NCI-H146 treated with DMSO at 0.1 percent for 48 hours (cell line): Measurements from ENCODE around the gene CDC20B.
"Not testable (repeated sequence)": the region's sequence is repeated elsewhere in the genome, so short reads cannot be mapped to it uniquely, and the experiment has no call there.

Experiments used
- DNase-seq: peaks from one replicate; lab custom pipeline; 2025; ENCODE audit not compliant: unreplicated experiment; lab: John Stamatoyannopoulos, UW

Gene CDC20B

DNA sequence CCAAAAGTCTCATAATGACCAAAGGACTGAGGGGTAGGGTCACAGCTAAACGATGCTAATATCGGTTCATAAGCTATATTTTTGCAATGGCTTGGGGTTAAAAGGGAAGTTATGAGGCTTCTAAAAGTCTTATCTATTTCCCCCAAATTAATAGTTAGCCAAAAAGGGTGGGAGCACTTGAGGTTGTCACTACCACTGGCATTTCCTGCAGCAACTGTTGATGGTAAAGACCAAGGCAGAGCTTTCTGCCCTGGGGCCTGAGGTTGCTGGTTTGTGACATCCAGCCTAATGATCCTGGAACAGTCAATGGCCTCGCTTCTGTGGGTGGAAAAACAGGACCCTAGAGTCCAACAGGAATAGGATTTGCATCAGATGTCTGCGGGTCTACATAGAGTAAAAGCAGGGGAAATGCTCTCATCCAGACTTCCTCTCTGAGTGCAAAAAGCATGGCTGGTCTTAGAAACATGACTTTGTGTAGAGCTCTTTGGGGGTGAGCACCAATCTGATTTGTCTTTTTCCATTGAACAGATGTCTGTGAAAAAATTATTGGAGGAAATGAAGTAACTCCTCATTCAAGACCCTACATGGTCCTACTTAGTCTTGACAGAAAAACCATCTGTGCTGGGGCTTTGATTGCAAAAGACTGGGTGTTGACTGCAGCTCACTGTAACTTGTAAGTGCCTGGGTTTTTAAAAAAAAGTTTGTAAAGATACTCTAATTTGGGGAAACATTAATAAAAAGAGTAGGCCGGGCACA, 67.9 kb downstream of the CDC20B start:
- no peak for DNase-seq

- no peak for DNase-seq
These were observed 68.8 kb downstream of the CDC20B start for GRCh38 chr5:55104036-55104772.

DNA sequence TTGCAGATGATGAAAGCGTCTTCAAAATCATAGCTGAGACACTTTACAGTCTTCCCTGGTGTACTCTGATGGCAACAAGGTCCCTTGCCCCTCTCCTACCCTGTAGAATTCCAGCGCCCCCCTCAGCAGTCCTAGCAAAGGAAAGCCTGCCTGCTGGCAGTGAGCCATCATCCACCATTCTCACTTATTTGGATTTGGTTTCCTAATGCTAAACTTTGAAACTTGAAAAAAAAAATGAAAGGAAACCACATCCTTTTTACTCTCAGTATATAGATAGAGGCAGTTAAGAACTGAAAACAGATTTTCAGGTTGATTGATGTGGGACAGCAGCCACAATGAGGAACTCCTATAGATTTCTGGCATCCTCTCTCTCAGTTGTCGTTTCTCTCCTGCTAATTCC, 70.6 kb downstream of the CDC20B start, which contains the start of gene GZMA:
TSS of gene GZMA (plus strand) at position 299 of the 400 bp plus-strand sequence. CDS start at position 336, 37 bp downstream.
- no peak for DNase-seq

DNA sequence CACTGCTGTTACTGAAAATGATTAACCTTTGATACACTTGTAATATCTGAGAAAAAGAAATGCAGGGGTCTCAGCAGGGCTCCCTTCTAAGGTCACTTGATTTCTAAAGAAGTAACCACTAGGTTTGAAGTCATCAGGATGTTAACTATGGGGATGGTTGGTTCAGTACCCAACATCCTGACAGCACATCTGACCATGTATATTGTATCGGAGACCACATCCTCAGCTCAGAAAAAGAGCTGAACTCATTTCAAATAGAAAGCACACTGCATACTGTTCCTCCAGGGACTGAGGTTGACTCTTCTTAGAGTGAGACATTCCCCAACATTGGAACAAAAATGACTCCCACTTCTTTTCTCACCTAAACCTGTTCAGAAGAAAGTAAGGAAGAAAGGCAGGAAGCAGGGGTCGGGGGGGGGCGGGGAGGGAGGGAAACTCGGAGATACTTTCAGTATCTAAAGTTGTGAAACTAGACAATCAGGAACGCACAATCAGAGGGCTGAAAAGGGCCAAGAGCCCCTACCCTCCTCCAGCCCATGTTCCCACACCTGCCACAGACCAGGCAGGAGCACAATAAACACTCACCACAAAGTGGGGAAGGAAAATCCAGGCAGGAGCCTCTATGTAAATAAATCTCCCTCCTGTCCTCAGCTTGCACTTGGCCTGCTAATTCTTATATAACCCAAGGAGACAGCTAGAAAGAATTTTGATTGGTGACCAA, 71.3 kb downstream of the CDC20B start:
- no peak for DNase-seq

GRCh38 chr5:55101148-55101547, 71.8 kb downstream of the CDC20B start:
- not testable (repeated sequence) for DNase-seq

DNA sequence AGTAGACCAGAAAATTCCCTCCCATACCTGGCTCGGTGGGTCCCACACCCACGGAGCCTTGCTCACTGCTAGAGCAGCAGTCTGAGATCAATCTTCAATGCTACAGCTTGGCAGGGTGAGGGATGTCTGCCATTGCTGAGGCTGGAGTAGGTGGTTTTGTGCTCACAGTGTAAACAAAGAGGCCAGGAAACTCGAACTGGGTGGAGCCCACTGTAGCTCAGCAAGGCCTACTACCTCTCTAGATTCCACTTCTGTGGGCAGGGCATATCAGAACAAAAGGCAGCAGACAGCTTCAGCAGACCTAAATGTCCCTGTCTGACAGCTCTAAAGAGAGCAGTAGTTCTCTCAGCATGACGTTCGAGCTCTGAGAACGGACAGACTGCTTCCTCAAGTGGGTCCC, 76.1 kb downstream of the CDC20B start:
- no peak for DNase-seq

GRCh38 chr5:55096182-55096581, 76.8 kb downstream of the CDC20B start:
- no peak for DNase-seq

DNA sequence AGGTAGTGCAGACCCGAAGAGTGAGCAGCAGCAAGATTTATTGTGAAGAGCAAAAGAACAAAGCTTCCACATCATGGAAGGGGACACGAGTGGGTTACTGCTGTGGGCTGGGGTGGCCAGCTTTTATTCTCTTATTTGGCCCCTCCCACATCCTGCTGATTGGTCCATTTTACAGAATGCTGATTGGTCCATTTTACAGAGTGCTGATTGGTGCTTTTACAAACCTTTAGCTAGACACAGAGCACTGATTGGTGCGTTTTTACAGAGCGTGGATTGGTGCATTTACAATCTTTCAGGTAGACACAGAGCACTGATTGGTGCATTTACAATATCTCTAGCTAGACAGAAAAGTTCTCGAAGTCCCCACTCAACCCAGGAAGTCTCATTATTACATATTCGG, 82.0 kb downstream of the CDC20B start:
- DNase-seq, result not testable (repeated sequence)

DNA sequence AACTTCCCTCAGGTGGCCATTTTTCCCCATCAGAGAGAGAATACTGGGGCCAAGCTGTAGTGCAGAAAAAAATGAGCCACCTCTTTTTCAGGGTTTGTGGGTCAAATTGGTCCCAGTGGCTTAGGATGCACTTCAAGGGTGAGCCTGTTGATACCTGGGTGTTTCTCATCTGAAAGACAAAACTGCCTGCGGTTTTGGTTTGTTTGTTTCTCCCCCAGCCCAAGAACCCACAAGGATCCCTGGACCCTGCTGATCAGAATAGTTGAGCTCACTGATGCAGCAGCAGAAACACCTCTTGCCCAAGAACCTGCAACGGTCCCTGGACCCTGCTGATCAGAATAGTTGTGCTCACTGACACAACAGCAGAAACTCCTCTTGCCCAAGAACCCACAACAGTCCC, 83.7 kb downstream of the CDC20B start:
- not testable (repeated sequence) for DNase-seq

DNA sequence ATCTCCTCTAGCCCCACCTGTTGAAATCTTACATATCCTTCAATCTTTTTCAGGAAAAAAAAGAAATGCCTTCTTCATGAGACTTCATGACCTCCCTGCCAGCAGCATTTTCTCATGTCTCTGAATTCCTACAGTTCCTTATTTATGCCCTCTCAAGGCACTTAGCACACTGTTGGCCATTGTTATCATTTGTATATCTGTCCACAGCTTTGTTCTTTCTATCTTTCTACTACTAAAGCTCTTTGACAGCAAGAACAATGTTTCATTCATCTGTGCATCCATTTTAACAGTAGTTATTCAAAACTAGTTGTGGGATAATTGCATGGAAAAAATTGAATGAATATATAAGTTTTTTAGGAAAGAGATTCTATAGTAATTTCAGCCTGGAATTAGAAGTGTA, 91.4 kb downstream of the CDC20B start:
- DNase-seq, result no peak

- no peak for DNase-seq
These were observed 99.8 kb downstream of the CDC20B start for GRCh38 chr5:55073211-55073610.

DNA sequence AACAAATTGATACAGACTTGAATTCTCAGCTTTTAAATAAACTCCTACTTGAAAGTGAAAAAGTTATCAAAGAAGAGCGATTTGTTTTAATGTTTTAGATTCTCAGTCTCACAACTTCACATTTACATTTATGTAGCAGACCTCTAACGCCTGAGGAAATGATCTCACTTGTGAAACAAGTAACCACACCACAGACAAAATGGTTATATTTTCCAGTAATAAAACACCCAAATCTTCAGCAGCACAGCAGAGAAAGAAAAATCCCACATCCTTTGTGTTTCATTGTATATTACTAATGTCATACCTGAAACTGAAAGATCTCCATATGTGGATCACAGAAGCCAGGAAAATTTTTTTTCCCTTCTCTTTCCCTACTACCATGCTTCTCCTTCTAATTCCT, 100.3 kb downstream of the CDC20B start:
- DNase-seq, result no peak

DNA sequence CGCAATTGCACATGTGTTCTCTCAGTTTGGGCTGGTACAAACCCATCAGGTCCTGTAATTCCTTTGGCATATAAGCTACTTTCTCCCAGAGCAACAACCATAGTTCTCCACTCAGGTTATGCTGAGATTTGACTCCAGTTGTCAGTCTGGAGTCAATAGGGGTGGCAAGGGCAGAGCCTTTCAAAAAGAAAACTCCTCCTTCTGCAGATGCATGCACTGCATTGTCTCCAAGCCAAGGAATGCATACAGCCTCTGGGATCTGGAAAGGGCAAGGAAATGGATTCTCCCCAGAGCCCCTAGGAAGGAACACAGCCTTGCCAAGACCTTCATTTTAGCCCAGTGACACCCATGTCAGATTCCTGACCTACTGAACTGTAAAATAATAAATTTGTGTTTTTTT, 101.6 kb downstream of the CDC20B start:
- DNase-seq, result no peak

DNA sequence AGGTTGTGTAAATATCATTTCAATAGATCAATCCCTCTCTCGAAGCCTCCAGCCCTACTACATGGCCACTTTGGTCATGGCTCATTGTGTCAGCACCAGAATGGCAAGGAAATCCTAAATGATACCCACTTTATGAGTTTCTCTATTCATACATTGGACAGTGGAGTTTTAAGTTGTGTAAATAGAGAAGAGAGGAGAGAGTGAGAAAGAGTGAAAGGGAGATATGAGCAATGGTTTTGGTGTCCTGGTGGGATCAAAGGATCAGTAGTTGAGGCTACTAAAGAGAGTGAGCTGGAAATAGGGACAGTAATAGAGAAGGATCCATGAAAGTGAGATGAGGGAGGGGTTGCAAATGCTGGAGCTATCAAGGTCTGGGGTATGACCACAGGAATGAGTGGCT, 102.0 kb downstream of the CDC20B start:
- no peak for DNase-seq

GRCh38 chr5:55066277-55066676, 106.7 kb downstream of the CDC20B start:
- no peak for DNase-seq

GRCh38 chr5:55064523-55064922, 108.5 kb downstream of the CDC20B start:
- DNase-seq, result no peak

GRCh38 chr5:55063899-55064298, 109.1 kb downstream of the CDC20B start:
- no peak for DNase-seq

DNA sequence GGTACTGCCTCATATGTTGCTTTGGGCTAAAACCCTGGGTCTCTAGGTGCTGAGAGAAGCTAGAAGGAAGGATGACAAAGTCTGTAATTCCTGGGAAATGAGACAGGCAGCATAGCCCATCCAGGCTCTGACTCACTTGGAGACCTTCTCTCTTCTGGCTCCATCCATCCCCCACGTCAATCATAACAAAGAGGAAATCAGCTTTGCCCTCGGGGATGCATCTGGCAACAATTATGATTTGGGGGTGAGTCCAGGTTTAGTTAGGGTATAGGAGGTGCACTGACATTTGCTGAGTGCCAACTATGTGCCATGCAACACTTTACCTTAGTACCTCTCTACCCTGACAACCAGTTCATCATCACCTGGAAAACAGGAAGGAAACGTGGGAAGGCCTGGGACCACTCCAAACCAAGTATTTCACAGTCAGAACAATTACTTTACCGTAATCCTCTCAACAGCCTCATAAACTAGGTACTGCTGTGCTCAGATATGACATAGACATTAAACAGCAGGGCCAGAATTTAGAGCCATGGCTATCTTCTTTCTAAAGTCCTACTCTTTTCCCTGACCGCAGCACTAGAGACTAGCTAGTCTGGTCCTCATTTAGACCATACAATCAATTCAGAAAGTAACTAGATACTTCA, 109.6 kb downstream of the CDC20B start:
- DNase-seq, result no peak
